Measurements from ENCODE around the gene SLC12A8.

- TF ChIP-seq MXI1 (IDR thresholded peaks at IDR 0.05; ENCODE audit: low read depth, low read length) (no peak), YY1 (IDR thresholded peaks at IDR 0.05; ENCODE audit: low read depth) (no peak), EP300 (IDR thresholded peaks at IDR 0.05; ENCODE audit: borderline replicate concordance in 1 of 2, low read depth in 1 of 2, low read length in 1 of 2) (no peak), ELF1 (IDR thresholded peaks at IDR 0.05) (no peak), EZH2phosphoT487 (IDR thresholded peaks at IDR 0.05; ENCODE audit: borderline replicate concordance, low read depth) (no peak)
- TF ChIP-seq, protein P1, sequence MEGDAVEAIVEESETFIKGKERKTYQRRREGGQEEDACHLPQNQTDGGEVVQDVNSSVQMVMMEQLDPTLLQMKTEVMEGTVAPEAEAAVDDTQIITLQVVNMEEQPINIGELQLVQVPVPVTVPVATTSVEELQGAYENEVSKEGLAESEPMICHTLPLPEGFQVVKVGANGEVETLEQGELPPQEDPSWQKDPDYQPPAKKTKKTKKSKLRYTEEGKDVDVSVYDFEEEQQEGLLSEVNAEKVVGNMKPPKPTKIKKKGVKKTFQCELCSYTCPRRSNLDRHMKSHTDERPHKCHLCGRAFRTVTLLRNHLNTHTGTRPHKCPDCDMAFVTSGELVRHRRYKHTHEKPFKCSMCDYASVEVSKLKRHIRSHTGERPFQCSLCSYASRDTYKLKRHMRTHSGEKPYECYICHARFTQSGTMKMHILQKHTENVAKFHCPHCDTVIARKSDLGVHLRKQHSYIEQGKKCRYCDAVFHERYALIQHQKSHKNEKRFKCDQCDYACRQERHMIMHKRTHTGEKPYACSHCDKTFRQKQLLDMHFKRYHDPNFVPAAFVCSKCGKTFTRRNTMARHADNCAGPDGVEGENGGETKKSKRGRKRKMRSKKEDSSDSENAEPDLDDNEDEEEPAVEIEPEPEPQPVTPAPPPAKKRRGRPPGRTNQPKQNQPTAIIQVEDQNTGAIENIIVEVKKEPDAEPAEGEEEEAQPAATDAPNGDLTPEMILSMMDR (IDR thresholded peaks at IDR 0.05) = no peak
Measured at GRCh38 chr3:125090649-125091048, 121.9 kb downstream of the SLC12A8 start.

All from SK-N-SH (cell line).